NOMO-1 treated with dmso at 0.1 percent for 144 hours (cell line): ENCODE measurements around the gene ARHGAP33.
"Not testable (repeated sequence)": the region's sequence is repeated elsewhere in the genome, so short reads cannot be mapped to it uniquely, and the experiment has no call there.

Experiments
- DNase-seq: peaks from one replicate; lab custom pipeline; 2025; ENCODE audit not compliant: unreplicated experiment; lab: John Stamatoyannopoulos, UW

Gene ARHGAP33

GRCh38 chr19:35792888-35793287 is 17.5 kb downstream of the ARHGAP33 start:
- DNase-seq: no peak

DNA sequence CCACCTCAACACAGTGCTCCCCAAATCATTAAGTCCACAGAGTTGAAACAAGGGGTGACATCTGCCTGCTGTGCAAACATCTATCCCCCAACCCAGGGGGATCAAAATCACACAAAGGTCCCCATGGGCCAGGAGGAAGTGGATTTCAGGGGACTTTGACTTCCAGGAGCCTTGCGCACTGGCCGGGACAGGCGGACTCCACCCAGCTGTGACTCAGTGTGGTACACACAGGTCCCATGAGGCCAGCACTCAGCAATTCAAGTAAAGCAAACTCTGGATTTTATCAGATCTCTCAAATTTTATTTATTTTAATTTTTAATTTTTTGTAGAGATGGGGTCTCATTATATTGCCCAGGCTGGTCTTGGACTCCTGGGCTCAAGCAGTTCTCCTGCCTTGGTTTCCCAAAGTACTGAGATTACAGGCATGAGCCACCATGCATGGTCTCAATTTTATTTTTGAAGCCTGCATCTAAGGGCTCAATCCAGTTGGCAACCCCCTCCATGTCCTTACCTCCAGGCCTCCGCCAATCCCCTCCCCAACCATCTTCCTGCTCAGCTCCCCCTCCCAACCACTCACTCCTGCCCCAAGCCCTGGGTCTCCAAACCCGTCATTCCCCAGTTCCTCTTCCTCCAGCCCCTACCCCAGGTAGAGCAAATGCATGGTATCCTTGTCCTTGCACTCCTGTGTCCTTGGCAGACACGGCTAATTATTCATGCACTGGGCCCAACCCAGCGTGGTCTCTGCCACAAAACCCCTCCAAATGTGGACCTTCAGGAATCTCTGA is 18.2 kb downstream of the ARHGAP33 start:
- no peak for DNase-seq

- DNase-seq: not testable (repeated sequence)
These were observed 20.2 kb downstream of the ARHGAP33 start for GRCh38 chr19:35795564-35795963.

GRCh38 chr19:35796645-35797542 is 21.5 kb downstream of the ARHGAP33 start:
- no peak for DNase-seq

GRCh38 chr19:35797663-35798062 is 22.3 kb downstream of the ARHGAP33 start:
- no peak for DNase-seq

DNA sequence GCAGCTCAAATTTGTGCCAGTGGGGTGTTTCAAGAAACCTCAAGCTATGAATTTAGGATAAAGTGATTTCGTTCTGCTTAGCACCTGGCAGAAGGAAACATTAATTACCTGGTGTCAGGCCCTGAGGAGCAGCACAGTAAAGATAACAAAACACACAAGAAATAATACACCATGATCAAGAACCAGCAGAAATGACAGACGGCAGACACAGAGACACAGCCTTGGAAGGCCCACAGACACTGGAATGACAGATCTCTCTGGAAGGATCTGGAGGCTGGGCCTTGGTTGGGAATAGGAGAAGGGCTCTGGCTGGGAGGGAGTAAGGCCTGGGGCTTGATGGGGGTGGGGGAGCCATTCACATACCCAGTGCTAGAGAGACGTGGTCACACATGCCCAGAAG is 26.5 kb downstream of the ARHGAP33 start:
- DNase-seq: no peak

GRCh38 chr19:35805526-35806102 is 30.2 kb downstream of the ARHGAP33 start:
- no peak for DNase-seq

GRCh38 chr19:35806597-35806996 is 31.2 kb downstream of the ARHGAP33 start:
- no peak for DNase-seq

- no peak for DNase-seq
These were observed 32.3 kb downstream of the ARHGAP33 start for GRCh38 chr19:35807633-35808032.

GRCh38 chr19:35811317-35812219 is 36.2 kb downstream of the ARHGAP33 start:
- DNase-seq: no peak

GRCh38 chr19:35812220-35813042 is 37.1 kb downstream of the ARHGAP33 start, which contains the start of gene PRODH2:
TSS of gene PRODH2 (minus strand) at chr19:35812845. CDS start at chr19:35812805, 40 bp downstream.
- DNase-seq: no peak

GRCh38 chr19:35813043-35813890 is 37.9 kb downstream of the ARHGAP33 start:
- no peak for DNase-seq

- no peak for DNase-seq
These were observed 40.9 kb downstream of the ARHGAP33 start for GRCh38 chr19:35816262-35816661.

DNA sequence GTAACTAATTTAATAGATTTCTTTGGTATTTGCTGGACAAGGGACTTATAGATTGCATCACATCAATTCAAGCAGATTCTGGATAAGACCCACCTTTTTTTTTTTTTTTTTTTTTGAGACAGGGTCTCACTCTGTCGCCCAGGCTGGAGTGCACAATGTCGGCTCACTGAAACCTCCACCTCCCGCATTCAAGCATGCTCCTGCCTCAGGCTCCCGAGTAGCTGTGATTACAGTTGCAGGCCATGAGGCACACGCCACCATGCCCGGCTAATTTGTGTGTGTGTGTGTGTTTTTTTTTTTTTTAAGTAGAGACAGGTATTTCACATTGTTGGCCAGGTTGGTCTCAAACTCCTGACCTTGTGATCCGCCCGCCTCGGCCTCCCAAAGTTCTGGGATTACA is 41.5 kb downstream of the ARHGAP33 start:
- DNase-seq: no peak

DNA sequence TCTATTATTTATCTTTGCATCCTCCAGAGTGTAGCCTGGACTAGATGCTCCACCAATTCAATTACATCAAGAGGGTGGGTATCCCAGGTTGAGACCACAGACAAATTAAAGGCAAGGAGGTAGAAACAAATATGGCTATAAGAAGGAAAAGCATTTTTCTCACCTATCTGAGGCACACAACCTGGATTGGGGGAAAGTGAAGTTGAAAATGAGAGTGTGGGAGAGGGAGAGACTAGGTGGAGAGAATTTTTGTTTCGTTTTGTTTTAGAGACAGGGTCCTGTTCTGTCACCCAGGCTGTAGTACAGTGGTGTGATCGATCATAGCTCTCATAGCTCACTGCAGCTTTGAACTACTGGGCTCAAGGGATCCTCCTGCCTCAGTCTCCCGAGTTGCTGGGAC is 43.1 kb downstream of the ARHGAP33 start:
- no peak for DNase-seq

DNA sequence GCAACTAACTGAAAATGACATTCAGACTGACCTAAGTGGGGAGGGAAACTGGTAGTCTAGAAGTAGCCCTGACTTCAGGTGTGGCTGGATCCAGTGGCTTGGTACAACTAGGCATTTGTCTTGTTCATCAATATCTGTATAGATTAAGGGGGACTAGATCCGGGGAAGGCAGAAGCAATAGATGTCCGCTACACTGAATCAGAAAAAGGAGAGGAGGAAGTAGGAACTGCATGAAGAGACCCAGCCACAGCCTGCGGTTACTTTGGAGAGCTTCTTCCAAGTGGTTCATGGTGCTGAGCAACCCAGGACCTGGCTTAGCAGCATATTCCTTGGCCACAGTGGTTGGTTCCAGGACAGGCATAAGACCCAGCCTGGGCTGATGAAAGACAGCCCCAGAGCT is 47.2 kb downstream of the ARHGAP33 start:
- DNase-seq: peak; percentile 78

DNA sequence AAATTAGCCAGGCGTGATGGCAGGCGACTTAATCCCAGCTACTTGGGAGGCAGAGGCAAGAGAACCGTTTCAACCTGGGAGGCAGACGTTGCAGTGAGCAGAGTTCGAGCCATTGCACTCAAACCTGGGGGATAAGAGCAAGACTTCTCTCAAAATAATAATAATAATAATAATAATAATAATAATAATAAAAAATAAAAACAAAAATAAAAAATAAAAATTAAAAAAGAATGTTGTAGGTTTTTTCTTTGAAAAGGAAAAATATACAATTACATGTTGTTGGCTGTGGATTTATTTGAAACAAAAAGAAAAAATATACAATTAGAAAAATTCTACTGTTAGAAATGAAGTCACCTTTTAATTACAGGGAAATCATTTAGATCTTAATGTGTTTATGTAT is 48.8 kb downstream of the ARHGAP33 start:
- DNase-seq: no peak

DNA sequence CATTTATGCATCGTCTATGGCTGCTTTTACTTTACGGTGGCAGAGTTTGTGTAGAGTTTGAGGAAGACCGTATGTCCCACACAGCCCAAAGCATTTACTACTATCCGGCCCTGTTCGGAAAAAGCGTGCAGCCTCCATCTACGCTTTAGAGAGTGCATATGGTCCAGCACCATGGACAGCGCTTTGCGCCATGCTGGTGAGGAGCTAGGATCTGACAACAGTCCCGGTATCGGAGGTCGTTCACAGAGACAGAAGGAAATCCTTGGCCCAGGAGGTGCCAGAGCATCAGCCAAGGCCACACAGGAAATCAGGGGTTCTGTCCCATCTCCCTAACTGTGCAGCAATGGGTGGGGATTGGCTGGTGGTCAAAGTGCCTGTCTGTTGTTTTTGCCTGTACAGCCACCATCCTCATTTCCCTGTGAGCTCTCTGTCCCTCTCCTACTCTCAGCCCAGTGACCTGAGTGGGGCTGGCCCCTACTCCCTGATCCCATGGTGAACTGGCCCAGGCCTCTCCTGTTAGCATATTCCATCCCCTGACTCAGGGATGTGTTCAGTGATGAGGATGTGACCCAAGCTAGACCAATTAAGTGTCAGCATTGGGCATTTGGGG is 53.4 kb downstream of the ARHGAP33 start:
- no peak for DNase-seq
